Measurements from ENCODE around the gene OR5AR1.

Gene OR5AR1

DNA sequence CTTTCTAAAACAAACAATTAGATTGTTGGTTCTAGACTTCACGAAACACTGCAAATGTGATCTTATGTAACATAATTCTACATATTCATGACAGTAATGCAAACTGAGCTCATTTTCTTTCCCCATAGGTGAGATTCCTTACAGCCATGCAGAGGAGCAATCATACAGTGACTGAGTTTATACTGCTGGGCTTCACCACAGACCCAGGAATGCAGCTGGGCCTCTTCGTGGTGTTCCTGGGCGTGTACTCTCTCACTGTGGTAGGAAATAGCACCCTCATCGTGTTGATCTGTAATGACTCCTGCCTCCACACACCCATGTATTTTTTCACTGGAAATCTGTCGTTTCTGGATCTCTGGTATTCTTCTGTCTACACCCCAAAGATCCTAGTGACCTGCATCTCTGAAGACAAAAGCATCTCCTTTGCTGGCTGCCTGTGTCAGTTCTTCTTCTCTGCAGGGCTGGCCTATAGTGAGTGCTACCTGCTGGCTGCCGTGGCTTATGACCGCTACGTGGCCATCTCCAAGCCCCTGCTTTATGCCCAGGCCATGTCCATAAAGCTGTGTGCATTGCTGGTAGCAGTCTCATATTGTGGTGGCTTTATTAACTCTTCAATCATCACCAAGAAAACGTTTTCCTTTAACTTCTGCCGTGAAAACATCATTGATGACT is 36.9 kb downstream of the OR5AR1 start:
- Histone ChIP-seq H3K9me3 (ENCODE audit: control insufficient read depth, insufficient read depth, low read depth, low read length) (no peaks in the 10 kb centered on the region), H3K36me3 (ENCODE audit: control insufficient read depth in 2 of 2, insufficient read depth in 1 of 2, low read length in 2 of 2) (no peaks in the 10 kb centered on the region), H3K4me1 (ENCODE audit: control insufficient read depth, insufficient read depth, low read length) (no peaks in the 10 kb centered on the region), H3K4me3 (ENCODE audit: low read depth, low read length) (no peak overlapping the region), H3K27ac (ENCODE audit: extremely low read depth, low read depth, low read length) (no peak overlapping the region)
- no peak for TF ChIP-seq YY1 (tag by site-specific recombination; IDR thresholded peaks at IDR 0.05)
- no peak for TF ChIP-seq ZBTB17 (tag by site-specific recombination; IDR thresholded peaks at IDR 0.05)
- no peak for TF ChIP-seq ZNF311 (tag by site-specific recombination; IDR thresholded peaks at IDR 0.05; ENCODE audit: borderline replicate concordance)
- ChIA-PET CTCF (no interaction called here), POLR2A (no interaction called here)

DNA sequence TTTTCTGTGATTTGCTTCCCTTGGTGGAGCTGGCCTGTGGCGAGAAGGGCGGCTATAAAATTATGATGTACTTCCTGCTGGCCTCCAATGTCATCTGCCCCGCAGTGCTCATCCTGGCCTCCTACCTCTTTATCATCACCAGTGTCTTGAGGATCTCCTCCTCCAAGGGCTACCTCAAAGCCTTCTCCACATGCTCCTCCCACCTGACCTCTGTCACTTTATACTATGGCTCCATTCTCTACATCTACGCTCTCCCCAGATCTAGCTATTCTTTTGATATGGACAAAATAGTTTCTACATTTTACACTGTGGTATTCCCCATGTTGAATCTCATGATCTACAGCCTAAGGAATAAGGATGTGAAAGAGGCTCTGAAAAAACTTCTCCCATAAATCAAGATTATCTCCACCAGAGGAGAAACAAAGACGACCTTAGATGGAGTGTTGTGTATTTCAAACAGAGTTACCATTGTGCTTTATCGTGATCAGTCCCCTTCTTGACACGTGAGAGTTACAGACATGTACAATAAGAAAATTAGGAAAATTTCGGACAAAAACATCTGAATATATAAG is 37.5 kb downstream of the OR5AR1 start:
- no peak overlapping the region for H3K27ac ChIP-seq (ENCODE audit: extremely low read depth, low read depth, low read length)
- H3K36me3 ChIP-seq (ENCODE audit: control insufficient read depth in 2 of 2, insufficient read depth in 1 of 2, low read length in 2 of 2), result no peaks in the 10 kb centered on the region
- ChIA-PET CTCF (no interaction called here), POLR2A (no interaction called here)
- no peaks in the 10 kb centered on the region for H3K4me1 ChIP-seq (ENCODE audit: control insufficient read depth, insufficient read depth, low read length)
- no peaks in the 10 kb centered on the region for H3K9me3 ChIP-seq (ENCODE audit: control insufficient read depth, insufficient read depth, low read depth, low read length)
- no peak for TF ChIP-seq ZNF169 (tag by site-specific recombination; IDR thresholded peaks at IDR 0.05)
- no peak for TF ChIP-seq ZNF37A (tag by site-specific recombination; IDR thresholded peaks at IDR 0.05)
- TF ChIP-seq ZNF624 (tag by site-specific recombination; IDR thresholded peaks at IDR 0.05), result no peak
- no peak for TF ChIP-seq ZNF132 (tag by site-specific recombination; IDR thresholded peaks at IDR 0.05; ENCODE audit: borderline replicate concordance)
- TF ChIP-seq, protein P1, sequence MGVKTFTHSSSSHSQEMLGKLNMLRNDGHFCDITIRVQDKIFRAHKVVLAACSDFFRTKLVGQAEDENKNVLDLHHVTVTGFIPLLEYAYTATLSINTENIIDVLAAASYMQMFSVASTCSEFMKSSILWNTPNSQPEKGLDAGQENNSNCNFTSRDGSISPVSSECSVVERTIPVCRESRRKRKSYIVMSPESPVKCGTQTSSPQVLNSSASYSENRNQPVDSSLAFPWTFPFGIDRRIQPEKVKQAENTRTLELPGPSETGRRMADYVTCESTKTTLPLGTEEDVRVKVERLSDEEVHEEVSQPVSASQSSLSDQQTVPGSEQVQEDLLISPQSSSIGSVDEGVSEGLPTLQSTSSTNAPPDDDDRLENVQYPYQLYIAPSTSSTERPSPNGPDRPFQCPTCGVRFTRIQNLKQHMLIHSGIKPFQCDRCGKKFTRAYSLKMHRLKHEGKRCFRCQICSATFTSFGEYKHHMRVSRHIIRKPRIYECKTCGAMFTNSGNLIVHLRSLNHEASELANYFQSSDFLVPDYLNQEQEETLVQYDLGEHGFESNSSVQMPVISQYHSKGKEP (tag by site-specific recombination; IDR thresholded peaks at IDR 0.05), result no peak
- TF ChIP-seq ZBTB21 (tag by site-specific recombination; IDR thresholded peaks at IDR 0.05), result no peak
- no peak for TF ChIP-seq ZFP3 (tag by site-specific recombination; IDR thresholded peaks at IDR 0.05; ENCODE audit: low read depth)
- TF ChIP-seq ZNF76 (tag by site-specific recombination; IDR thresholded peaks at IDR 0.05; ENCODE audit: borderline replicate concordance, low read depth), result no peak
- TF ChIP-seq, protein P2, sequence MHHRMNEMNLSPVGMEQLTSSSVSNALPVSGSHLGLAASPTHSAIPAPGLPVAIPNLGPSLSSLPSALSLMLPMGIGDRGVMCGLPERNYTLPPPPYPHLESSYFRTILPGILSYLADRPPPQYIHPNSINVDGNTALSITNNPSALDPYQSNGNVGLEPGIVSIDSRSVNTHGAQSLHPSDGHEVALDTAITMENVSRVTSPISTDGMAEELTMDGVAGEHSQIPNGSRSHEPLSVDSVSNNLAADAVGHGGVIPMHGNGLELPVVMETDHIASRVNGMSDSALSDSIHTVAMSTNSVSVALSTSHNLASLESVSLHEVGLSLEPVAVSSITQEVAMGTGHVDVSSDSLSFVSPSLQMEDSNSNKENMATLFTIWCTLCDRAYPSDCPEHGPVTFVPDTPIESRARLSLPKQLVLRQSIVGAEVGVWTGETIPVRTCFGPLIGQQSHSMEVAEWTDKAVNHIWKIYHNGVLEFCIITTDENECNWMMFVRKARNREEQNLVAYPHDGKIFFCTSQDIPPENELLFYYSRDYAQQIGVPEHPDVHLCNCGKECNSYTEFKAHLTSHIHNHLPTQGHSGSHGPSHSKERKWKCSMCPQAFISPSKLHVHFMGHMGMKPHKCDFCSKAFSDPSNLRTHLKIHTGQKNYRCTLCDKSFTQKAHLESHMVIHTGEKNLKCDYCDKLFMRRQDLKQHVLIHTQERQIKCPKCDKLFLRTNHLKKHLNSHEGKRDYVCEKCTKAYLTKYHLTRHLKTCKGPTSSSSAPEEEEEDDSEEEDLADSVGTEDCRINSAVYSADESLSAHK (tag by site-specific recombination; IDR thresholded peaks at IDR 0.05), result no peak
- H3K4me3 ChIP-seq (ENCODE audit: low read depth, low read length), result no peak overlapping the region

DNA sequence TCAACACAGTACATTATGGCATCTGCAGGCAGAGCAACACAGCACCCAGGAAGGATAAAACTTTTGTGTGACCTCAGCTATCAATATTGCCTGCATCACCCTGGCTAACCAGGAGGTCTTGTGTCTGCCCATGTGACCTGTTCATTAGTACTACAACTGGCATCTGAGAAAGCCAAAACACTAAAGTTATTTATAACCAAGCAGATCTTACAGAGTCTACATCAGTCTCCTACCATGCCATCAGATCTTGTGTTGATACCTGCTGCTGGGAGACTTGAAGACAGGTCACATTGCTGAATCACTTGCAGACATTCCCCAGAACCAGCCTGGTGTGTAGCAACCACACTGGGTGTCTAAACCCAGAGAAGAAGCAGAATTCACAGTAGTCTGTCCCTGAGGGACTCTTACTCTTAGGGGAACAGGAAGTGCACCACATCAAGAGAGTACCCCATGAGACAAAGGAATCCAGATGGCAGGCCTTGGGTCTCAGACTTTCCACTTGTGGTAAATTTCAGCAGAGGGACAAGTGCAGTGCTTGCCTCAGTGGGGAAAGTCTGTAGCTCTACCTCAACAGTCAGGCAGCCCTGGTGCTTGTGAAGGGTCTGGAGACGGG is 42.4 kb downstream of the OR5AR1 start:
- POLR2A ChIA-PET, result no interaction called here
- Histone ChIP-seq H3K36me3 (ENCODE audit: control insufficient read depth in 2 of 2, insufficient read depth in 1 of 2, low read length in 2 of 2) (no peaks in the 10 kb centered on the region), H3K9me3 (ENCODE audit: control insufficient read depth, insufficient read depth, low read depth, low read length) (no peaks in the 10 kb centered on the region), H3K4me1 (ENCODE audit: control insufficient read depth, insufficient read depth, low read length) (no peaks in the 10 kb centered on the region), H3K4me3 (ENCODE audit: low read depth, low read length) (no peak overlapping the region), H3K27ac (ENCODE audit: extremely low read depth, low read depth, low read length) (no peak overlapping the region)
- CTCF ChIA-PET, result interaction anchor here (0.5 kb wide), 1 partner anchor 10 kb away, joined by 3 read pairs; no protein-coding TSS in a partner anchor
- TF ChIP-seq, protein P1 (tag by site-specific recombination; IDR thresholded peaks at IDR 0.05), result no peak
- TF ChIP-seq EGR2 (tag by site-specific recombination; IDR thresholded peaks at IDR 0.05; ENCODE audit: low read depth) (no peak), ZBTB7A (tag by site-specific recombination; IDR thresholded peaks at IDR 0.05; ENCODE audit: low read depth) (no peak), ZNF155 (tag by site-specific recombination; IDR thresholded peaks at IDR 0.05) (no peak), ZNF248 (tag by site-specific recombination; IDR thresholded peaks at IDR 0.05) (no peak), GLI4 (tag by site-specific recombination; IDR thresholded peaks at IDR 0.05) (no peak), ZNF37A (tag by site-specific recombination; IDR thresholded peaks at IDR 0.05) (no peak), ZEB2 (tag by site-specific recombination; IDR thresholded peaks at IDR 0.05) (no peak), ZNF335 (tag by site-specific recombination; conservative IDR thresholded peaks at IDR 0.05) (no peak), ZNF843 (tag by site-specific recombination; IDR thresholded peaks at IDR 0.05) (no peak), ZNF394 (tag by site-specific recombination; IDR thresholded peaks at IDR 0.05; ENCODE audit: borderline replicate concordance) (no peak), ZNF558 (tag by site-specific recombination; IDR thresholded peaks at IDR 0.05) (no peak), ZNF530 (tag by site-specific recombination; IDR thresholded peaks at IDR 0.05; ENCODE audit: low read depth) (no peak)
- TF ChIP-seq, protein P3, sequence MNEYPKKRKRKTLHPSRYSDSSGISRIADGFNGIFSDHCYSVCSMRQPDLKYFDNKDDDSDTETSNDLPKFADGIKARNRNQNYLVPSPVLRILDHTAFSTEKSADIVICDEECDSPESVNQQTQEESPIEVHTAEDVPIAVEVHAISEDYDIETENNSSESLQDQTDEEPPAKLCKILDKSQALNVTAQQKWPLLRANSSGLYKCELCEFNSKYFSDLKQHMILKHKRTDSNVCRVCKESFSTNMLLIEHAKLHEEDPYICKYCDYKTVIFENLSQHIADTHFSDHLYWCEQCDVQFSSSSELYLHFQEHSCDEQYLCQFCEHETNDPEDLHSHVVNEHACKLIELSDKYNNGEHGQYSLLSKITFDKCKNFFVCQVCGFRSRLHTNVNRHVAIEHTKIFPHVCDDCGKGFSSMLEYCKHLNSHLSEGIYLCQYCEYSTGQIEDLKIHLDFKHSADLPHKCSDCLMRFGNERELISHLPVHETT (tag by site-specific recombination; IDR thresholded peaks at IDR 0.05), result no peak

All from HEK293 (cell line).